Choroid plexus epithelial cell (primary cell): ENCODE data around the gene NFKBIB.
"Not testable (repeated sequence)": the region's sequence is repeated elsewhere in the genome, so short reads cannot be mapped to it uniquely, and the experiment has no call there.

Experiments
- DNase-seq: peaks from one replicate; pipeline ENCODE4 v3.0.0-alpha.2; 2010; ENCODE audit warnings: low read depth
- H3K4me3 ChIP-seq: 2 replicates; pipeline ENCODE4 v1.5.1; 2011; ENCODE audit warnings: low read depth, mild to moderate bottlenecking, control low read depth, low read length, moderate library complexity
- TF ChIP-seq, protein P1 (sequence below): conservative IDR thresholded peaks from 2 replicates; pipeline ENCODE4 v1.5.1; 2011; ENCODE audit warnings: low read depth, mild to moderate bottlenecking, control low read depth, inconsistent platforms, low read length, moderate library complexity

Gene NFKBIB, protein sequence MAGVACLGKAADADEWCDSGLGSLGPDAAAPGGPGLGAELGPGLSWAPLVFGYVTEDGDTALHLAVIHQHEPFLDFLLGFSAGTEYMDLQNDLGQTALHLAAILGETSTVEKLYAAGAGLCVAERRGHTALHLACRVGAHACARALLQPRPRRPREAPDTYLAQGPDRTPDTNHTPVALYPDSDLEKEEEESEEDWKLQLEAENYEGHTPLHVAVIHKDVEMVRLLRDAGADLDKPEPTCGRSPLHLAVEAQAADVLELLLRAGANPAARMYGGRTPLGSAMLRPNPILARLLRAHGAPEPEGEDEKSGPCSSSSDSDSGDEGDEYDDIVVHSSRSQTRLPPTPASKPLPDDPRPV

DNA sequence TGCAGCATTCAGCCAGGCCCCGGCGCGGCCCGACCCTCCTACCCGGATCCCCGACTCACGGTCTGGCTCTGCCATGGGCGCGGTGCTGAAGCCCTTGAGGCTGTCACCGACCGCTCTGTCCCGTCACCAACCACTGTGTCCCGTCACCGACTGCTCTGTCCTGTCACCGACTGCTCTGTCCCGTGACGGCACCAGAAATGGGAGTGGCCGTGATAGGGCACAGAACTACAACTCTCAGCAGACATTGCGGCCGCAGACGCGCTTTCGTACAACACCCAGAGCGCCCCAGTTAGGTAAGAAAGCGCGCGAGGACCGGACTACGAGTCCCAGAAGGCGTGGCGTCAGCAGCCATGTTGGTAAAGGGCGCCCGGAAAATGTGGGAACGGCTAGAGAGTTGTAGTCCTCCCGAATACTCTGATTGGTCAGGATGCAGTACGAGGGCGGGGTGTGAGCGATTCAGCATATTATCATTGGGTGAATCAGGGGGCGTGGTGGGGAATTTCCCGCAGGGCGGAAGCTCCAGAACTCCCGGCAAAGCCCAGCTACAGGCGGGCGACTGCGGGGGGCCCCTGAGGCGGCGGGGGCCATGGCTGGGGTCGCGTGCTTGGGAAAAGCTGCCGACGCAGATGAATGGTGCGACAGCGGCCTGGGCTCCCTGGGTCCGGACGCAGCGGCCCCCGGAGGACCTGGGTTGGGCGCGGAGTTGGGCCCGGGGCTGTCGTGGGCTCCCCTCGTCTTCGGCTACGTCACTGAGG is at the start of gene NFKBIB, which contains the start of gene SIRT2:
Gene NFKBIB, plus strand, starts transcription at position 523 of the 755 bp plus-strand sequence. Its CDS starts 64 bp downstream, at position 587.
Gene SIRT2, minus strand, starts transcription at position 172 of the 755 bp plus-strand sequence. Its CDS starts 97 bp downstream, at position 75.
- peak; percentile 100 for DNase-seq
- H3K4me3 ChIP-seq, result peak within 1 kb of the TSS; percentile 99
- TF ChIP-seq, protein P1, sequence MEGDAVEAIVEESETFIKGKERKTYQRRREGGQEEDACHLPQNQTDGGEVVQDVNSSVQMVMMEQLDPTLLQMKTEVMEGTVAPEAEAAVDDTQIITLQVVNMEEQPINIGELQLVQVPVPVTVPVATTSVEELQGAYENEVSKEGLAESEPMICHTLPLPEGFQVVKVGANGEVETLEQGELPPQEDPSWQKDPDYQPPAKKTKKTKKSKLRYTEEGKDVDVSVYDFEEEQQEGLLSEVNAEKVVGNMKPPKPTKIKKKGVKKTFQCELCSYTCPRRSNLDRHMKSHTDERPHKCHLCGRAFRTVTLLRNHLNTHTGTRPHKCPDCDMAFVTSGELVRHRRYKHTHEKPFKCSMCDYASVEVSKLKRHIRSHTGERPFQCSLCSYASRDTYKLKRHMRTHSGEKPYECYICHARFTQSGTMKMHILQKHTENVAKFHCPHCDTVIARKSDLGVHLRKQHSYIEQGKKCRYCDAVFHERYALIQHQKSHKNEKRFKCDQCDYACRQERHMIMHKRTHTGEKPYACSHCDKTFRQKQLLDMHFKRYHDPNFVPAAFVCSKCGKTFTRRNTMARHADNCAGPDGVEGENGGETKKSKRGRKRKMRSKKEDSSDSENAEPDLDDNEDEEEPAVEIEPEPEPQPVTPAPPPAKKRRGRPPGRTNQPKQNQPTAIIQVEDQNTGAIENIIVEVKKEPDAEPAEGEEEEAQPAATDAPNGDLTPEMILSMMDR, result no peak

DNA sequence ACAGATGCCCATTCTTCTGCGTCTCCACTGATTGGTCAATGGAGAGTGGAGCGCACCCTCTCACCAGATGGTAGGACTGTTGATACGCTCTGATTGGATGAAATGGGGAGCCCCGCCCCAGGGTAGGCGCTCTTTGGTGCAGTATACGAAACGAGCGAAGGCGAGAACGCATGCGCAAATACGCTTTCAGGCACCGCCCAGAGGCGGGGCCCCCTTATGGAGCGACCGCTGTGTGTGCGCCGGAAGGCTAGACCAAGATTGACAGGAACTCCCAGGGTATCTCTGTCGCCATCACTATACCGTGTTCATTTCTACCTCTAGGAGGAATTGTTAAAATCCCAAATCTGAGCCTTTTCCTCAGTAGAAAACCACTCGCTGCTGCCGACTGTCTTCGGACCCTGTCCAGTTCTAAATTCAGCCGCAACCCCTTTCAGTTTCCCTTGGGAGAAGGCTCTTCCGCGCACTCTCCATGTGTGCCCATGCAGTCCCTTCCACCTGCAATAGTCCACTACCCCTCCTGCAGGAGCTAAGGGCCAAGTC is 49.3 kb upstream of the NFKBIB start:
- TF ChIP-seq, protein P1, result peak; percentile 12
- peak overlapping the region; percentile 75 for H3K4me3 ChIP-seq
- DNase-seq, result peak; percentile 100

DNA sequence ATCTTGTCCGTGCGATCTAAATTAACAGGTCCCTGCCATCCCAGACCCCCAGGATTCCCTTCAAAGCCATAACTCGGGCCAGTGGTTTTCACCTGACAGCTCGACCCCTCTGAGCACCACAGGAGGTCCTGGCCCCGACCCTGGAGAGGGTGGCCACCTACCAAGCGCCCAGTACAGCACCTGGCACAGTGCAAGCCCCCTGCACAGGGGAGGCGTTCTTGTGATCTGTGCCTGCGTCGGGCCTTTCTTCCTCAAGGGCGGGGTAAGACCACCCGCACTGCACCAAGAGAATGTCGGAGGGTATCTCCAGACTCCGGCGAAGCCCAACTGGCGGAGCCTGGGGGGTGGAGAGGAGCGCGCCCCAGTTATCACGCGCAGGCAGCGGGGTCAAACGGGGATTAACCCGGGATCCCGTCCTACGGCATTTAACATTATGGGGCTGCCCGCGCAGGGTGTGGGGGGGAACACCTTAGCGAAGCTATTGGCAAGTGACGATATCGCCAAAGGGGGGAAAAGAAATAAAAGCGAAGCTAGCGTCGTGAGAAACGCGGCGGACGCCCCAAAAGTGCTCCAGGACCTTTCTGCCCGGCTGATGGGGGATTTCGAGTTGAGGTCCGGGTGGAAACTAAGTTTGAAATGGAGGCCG is 48.7 kb upstream of the NFKBIB start:
- peak; percentile 20 for DNase-seq
- peak overlapping the region; percentile 75 for H3K4me3 ChIP-seq
- TF ChIP-seq, protein P1, result no peak

DNA sequence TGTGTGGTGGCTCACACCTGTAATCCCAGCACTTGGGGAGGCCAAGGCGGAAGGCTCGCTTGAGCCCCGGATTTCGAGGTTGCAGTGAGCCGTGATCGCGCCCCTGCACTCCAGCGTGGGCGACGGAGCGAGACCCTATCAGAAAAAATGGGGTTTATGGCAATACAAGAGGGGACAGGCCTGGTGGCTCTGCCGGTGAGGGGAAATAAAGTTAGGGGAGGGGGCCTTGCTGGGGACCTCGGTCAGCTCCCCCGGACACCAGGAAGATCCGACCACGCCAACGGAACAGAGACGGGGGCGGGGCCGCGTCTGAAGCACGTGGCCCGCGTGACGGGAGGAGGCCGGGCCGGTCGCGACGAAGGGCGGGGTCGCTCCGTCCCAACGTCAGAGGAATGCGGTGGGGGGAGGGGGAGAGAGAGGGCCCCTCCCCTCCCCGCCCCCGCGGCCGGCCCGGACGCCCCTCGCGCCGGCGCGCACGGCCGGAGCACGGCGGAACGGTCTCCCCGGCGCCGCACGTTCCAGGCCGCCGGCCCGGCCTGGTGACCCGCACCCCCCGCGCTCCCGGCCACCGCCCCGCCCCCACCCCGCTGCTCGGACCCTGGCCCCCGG is 48.0 kb upstream of the NFKBIB start:
- TF ChIP-seq, protein P1, result no peak
- peak; percentile 95 for DNase-seq
- peak overlapping the region; percentile 75 for H3K4me3 ChIP-seq

DNA sequence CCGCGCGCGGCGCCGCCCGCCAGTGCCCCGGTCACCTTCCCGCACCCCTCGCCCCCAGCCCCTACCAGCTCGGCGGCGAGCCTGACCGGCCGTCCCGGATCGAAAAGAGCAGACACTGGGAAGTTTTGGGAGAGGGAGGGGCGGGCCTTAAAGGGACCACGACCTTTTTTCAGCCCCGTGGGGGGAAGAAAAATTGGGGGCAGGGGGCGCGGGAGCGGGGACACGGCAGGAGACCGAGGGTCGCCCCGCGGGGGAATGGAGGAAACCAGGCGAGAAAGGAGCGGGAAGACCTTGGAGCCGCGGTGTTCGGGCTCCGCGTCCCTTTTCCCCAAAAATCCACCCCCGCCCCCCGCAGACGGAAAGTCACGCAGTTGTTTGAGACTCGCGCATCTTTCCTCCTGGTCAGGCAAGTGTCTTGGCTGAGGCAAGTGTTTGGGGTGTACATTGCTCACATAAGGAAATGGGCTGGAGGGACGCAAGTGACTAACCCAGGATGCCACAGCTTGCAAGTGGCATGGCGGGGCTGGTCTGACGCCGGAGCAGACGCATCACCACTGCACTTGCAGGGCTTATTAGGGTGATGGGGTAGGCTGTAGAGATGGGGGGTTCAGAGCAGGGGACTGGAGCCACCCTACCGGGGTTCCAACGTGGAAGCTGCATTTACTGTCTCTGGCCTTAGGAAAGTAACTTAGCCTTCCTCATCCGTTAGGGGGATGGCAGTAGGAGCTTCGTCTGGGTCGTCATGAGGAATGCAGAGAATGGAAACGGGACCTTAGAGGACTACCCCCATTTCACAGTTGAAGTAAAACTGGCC is 47.3 kb upstream of the NFKBIB start:
- peak overlapping the region; percentile 75 for H3K4me3 ChIP-seq
- peak; percentile 58 for DNase-seq
- TF ChIP-seq, protein P1, result no peak

DNA sequence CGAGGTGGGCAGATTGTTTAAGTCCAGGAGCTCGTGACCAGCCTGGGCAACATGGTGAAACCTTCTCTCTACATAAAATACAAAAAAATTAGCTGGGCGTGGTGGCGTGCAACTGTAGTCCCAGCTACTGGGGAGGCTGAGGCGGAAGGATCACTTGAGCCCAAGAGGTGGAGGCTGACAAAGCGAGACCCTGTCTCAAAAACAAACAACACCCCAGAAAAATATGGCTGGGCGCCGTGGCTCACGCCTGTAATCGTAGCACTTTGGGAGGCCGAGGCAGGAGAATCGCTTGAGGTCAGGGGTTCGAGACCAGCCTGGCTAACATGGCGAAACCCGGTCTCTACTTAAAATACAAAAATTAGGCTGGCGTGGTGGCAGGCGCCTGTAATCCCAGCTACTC is 46.6 kb upstream of the NFKBIB start:
- DNase-seq, result no peak
- H3K4me3 ChIP-seq, result peak overlapping the region; percentile 75
- TF ChIP-seq, protein P1, result no peak

DNA sequence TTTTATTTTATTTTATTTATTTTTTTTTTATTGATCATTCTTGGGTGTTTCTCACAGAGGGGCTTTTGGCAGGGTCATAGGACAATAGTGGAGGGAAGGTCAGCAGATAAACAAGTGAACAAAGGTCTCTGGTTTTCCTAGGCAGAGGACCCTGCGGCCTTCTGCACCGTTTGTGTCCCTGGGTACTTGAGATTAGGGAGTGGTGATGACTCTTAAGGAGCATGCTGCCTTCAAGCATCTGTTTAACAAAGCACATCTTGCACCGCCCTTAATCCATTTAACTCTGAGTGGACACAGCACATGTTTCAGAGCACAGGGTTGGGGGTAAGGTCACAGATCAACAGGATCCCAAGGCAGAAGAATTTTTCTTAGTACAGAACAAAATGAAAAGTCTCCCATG is 44.8 kb upstream of the NFKBIB start:
- DNase-seq, H3K4me3 ChIP-seq: not testable (repeated sequence)

DNA sequence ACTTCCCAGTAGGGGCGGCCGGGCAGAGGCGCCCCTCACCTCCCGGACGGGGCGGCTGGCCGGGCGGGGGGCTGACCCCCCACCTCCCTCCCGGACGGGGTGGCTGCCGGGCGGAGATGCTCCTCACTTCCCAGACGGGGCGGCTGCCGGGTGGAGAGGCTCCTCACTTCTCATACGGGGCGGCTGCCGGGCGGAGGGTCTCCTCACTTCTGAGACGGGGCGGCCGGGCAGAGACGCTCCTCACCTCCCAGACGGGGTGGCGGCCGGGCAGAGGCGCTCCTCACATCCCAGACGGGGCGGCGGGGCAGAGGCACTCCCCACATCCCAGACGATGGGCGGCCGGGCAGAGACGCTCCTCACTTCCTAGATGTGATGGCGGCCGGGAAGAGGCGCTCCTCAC is 44.0 kb upstream of the NFKBIB start:
- not testable (repeated sequence) for DNase-seq, H3K4me3 ChIP-seq
